RPMI8226 (cell line): ENCODE measurements around the gene GP9.
A peak's percentile ranks its signal among the peaks of the same experiment; 100 is the strongest.

Source experiments
- DNase-seq: peaks from one replicate; pipeline ENCODE4 v3.0.0-alpha.2; 2015

Gene GP9

GRCh38 chr3:129060276-129061022 is at the start of gene GP9:
GP9 (plus strand) TSS chr3:129060779; CDS start chr3:129061740, 961 bp downstream.
- no peak for DNase-seq

GRCh38 chr3:129013491-129013891 is 47.1 kb upstream of the GP9 start:
- no peak for DNase-seq

- DNase-seq: no peak
Observed at GRCh38 chr3:129014148-129014547, 46.4 kb upstream of the GP9 start.

- DNase-seq: no peak
Observed at GRCh38 chr3:129014793-129015345, 45.7 kb upstream of the GP9 start.

- no peak for DNase-seq
Observed at GRCh38 chr3:129015388-129016105, 45.0 kb upstream of the GP9 start.

- peak; percentile 80 for DNase-seq
Observed at GRCh38 chr3:129016356-129016719, 44.2 kb upstream of the GP9 start.

- no peak for DNase-seq
Observed at GRCh38 chr3:129016720-129017483, 43.7 kb upstream of the GP9 start.

- DNase-seq: no peak
Observed at GRCh38 chr3:129017484-129017899, 43.1 kb upstream of the GP9 start.

GRCh38 chr3:129018271-129018670 is 42.3 kb upstream of the GP9 start:
- DNase-seq: no peak

- no peak for DNase-seq
Observed at GRCh38 chr3:129018751-129019150, 41.8 kb upstream of the GP9 start.

- no peak for DNase-seq
Observed at GRCh38 chr3:129019266-129019665, 41.3 kb upstream of the GP9 start.

GRCh38 chr3:129020691-129021090 is 39.9 kb upstream of the GP9 start:
- DNase-seq: no peak

GRCh38 chr3:129021140-129021551 is 39.4 kb upstream of the GP9 start:
- DNase-seq: no peak

- no peak for DNase-seq
Observed at GRCh38 chr3:129022114-129023007, 38.2 kb upstream of the GP9 start.

- DNase-seq: no peak
Observed at GRCh38 chr3:129023008-129023358, 37.6 kb upstream of the GP9 start.

GRCh38 chr3:129023909-129024308 is 36.7 kb upstream of the GP9 start:
- DNase-seq: peak; percentile 55

GRCh38 chr3:129025108-129025507 is 35.5 kb upstream of the GP9 start:
- no peak for DNase-seq

GRCh38 chr3:129025691-129026435 is 34.7 kb upstream of the GP9 start:
- no peak for DNase-seq

GRCh38 chr3:129026728-129027543 is 33.6 kb upstream of the GP9 start:
- DNase-seq: peak; percentile 82

- no peak for DNase-seq
Observed at GRCh38 chr3:129027544-129027880, 33.1 kb upstream of the GP9 start.

GRCh38 chr3:129028866-129029265 is 31.7 kb upstream of the GP9 start:
- no peak for DNase-seq
